Measurements from ENCODE around the gene USH2A.

DNA sequence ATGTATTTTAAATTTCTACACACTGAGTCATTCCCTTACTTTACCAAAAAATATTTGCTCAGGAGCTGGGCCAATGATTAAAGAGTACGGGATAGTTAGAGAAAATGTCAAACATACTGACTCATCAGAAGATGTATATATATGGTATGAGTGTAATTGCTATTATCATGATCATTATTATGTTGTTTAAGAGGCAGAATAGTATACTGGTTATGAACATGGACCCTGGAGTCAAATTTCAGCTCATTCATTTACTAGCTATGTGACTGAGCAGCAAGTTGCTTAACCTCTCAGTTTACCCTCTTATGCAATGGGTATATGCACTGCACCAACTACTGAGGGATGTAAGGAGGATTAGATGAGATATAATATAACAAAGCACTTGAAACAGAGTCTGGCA, 41.2 kb upstream of the USH2A start:
- no peak for TF ChIP-seq CTCF (IDR thresholded peaks at IDR 0.05)
- TF ChIP-seq POLR2A (IDR thresholded peaks at IDR 0.05): no peak

Data from adrenal gland (tissue), 5 donors.